GM20000 (cell line): Measurements from ENCODE around the gene MED22.
"Not testable (repeated sequence)": the region's sequence is repeated elsewhere in the genome, so short reads cannot be mapped to it uniquely, and the experiment has no call there.

Source experiments
- DNase-seq: peaks from one replicate; pipeline ENCODE4 v3.0.0; 2012; ENCODE audit warnings: low spot score
- TF ChIP-seq, protein P1 (sequence below): IDR thresholded peaks from 2 replicates; pipeline ENCODE4 v1.5.1; 2012; ENCODE audit warnings: mild to moderate bottlenecking, control low read depth; ENCODE audit errors: extremely low read depth, missing control alignments

Gene MED22

DNA sequence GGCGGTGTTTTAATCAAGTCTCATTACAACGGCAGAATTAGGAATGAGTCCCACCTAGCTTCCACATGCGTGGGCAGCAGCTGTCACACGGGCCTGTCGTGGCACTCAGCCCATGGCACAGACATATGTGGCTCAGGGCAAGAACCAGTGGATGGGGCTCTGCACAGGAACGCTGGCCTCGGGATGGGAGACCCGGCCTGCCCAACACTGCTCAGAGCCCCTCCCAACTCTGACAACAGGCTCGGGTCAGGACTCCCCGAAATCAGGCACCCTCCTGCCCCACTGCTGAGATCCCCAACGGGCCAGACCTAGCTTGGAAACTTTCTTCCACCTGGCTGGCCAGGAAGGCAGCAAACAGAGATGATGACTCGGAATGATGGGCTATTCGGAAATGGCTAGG lies 7.0 kb downstream of the MED22 start:
- no peak for DNase-seq
- TF ChIP-seq, protein P1, sequence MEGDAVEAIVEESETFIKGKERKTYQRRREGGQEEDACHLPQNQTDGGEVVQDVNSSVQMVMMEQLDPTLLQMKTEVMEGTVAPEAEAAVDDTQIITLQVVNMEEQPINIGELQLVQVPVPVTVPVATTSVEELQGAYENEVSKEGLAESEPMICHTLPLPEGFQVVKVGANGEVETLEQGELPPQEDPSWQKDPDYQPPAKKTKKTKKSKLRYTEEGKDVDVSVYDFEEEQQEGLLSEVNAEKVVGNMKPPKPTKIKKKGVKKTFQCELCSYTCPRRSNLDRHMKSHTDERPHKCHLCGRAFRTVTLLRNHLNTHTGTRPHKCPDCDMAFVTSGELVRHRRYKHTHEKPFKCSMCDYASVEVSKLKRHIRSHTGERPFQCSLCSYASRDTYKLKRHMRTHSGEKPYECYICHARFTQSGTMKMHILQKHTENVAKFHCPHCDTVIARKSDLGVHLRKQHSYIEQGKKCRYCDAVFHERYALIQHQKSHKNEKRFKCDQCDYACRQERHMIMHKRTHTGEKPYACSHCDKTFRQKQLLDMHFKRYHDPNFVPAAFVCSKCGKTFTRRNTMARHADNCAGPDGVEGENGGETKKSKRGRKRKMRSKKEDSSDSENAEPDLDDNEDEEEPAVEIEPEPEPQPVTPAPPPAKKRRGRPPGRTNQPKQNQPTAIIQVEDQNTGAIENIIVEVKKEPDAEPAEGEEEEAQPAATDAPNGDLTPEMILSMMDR, result no peak

DNA sequence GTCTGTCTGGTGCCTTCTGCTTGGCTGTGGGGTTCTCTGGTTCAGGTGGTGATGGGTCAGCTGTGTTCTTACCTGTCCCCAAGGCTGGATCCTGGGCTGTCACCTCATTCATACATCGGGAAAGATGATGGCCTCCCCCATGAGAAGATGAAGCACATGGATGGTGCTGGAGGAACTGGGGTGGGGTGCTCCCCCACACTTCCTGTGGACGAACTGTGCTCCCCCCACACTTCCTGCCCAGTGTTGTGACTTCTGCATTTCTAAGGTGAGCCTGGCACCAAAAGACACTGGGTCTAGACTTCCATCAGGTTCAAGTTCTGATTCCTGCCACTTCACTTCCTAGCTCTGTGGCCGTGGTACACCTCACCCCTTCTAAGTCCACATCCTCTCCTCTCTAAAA lies 7.7 kb downstream of the MED22 start:
- DNase-seq, result no peak
- TF ChIP-seq, protein P1, result no peak

DNA sequence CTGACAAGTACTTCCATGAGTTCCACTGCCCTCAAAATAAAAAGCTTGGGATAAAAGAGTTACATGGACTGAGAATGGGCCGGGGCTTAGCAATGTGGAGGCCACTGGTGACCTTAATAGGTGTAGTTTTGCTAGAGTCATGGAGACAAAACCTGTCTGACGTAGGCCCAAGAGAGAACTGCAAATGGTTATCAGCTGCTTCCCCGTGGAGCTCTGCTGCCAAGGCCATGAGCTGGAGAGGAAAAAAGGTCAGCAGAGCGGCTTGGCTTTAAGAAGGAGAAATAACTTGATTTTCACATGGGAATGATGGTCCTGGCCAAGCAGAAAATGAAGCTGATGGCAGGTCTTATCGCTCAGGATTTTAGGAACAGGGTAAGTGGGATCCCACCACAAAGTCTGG lies 8.3 kb downstream of the MED22 start:
- TF ChIP-seq, protein P1, result no peak
- DNase-seq, result no peak

DNA sequence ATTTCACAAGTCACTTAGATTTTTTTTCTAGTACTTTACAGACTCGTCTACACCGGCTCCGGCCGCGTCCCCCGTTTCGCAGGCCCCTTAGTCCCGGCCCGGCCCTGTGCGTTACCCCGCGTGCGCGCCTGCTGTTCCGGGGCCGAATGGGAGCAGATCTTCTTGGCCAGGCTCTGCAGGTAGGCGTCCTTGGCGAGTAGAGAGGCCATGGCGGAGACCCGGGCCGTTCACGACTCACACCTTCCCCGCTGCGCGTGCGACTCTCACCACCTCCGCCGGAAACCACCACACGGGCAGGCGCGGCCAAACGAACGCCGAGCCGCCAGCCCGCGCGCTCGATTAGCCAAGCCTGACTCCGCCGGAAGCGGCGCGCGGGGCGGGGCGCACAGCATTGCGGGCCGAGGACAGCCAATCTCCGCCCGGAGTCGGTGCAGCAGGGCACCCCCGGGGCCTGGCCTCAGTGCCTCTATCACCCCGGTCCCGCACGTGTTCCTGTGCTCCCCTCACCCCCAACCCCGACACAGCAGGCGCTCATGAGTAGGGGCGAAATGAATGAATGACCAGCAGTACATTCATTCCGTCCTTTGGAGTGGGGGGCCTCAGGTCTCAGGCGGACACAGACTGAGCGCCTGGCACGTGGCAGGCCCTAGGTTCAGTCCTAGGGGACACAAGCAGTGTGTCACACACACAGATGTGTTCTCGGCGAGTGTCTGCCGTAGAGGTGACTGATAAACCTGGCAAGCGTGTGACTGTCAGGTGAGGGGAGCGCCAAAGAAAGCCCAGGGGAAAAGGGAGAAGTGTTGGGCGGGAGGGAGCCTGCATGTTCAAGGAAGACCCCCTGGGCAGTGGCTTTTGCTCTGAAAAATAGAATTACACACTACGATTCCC lies 11.8 kb downstream of the MED22 start, which contains the start of gene SURF6:
SURF6 (minus strand) TSS at position 265 of the 888 bp plus-strand sequence; CDS start at position 209, 56 bp downstream.
- TF ChIP-seq, protein P1, result no peak
- peak; percentile 94 for DNase-seq

DNA sequence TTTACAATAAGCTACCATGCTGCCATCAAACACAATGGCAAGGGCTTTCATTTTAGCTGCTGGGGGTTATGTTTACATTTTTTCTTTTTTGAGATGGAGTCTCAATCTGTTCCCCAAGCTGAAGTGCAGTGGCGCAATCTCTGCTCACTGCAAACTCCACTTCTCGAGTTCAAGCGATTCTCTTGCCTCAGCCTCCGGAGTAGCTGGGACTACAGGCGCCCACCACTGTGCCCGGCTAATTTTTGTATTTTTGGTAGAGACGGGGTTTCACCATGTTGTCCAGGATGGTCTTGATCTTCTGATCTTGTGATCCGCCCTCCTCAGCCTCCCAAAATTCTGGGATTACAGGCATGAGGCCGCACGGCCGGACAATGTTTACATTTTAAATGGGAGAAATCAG lies 13.0 kb downstream of the MED22 start:
- not testable (repeated sequence) for DNase-seq

DNA sequence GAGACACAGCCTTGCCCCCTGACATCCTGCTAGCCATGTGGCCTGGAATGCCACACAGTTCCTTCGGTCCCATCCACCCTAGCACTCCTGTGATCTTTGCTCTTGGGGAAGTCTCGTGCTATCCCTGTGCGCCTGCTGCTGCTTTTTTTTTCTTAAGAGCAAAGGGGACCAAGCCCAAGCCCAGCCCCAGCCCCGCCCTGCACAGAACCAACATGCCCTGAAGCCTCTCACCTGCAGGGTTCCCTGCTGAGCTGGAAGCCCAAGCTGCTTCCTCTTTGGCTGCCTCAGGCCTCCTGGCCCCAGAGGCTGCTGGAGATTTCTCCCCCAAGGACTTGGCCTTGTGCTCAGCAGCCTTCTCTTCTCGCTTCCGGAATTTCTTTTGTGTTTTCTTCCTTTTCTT lies 13.8 kb downstream of the MED22 start:
- TF ChIP-seq, protein P1, result no peak
- DNase-seq, result no peak

DNA sequence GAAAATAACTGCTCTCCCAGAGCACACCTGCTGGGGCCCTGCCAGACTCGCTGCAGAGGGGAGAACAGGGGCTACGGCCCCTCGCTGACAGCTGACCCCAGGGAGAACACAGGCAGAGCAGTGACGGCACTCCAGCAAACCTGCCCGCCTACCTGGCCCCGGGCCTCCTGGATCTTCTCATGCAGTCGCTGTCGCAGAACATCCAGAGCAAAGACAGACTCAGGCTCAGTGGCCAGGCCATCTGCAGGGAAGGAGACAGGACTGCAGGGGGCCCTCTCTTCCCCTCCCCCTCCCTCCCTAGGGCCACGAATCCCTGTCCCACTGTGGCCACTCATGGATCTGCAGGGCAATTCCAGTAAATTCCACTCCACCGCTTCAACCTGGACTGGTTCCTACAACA lies 14.4 kb downstream of the MED22 start:
- no peak for DNase-seq
- TF ChIP-seq, protein P1, result no peak

DNA sequence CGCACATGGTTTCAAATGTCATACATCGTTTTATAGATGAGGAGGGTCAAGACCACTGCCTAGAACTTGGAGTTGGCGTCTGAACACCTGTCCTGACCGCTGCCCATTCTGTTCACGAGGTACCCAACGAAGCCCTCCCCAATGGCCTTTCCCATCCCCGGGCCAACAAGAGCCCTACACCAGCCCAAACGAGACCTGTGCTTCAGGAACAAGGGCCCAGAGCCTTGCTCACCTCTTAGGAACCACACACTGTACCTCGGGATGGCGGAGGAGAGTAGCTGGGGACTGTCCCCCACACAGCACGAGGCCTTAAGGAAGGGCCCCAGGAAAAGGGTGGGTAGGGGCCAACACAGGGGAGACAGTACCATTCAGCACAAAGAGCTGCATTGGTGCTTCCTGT lies 14.9 kb downstream of the MED22 start:
- no peak for DNase-seq
- TF ChIP-seq, protein P1, result no peak
